HEK293 (cell line): ENCODE data around the gene ACADVL.

Experiments
- ATF2 ChIP-seq: fragments of 450-650 bp; formaldehyde crosslinking; IDR thresholded peaks from 2 replicates; pipeline ENCODE4 v1.5.1; 2016; ENCODE audit warnings: missing biosample characterization, missing genetic modification characterization, low read depth
- CTCF ChIP-seq: fragments of 450-650 bp; formaldehyde crosslinking; IDR thresholded peaks from 2 replicates; pipeline ENCODE4 v1.5.1; 2016; ENCODE audit warnings: missing biosample characterization, missing genetic modification characterization
- GLI4 ChIP-seq: fragments of 450-650 bp; formaldehyde crosslinking; IDR thresholded peaks from 2 replicates; pipeline ENCODE4 v1.5.1; 2016; ENCODE audit warnings: missing biosample characterization, missing genetic modification characterization
- SP7 ChIP-seq: fragments of 450-650 bp; formaldehyde crosslinking; IDR thresholded peaks from 2 replicates; pipeline ENCODE4 v1.5.1; 2016; ENCODE audit warnings: missing biosample characterization, missing genetic modification characterization
- ZBTB49 ChIP-seq: fragments of 450-650 bp; formaldehyde crosslinking; IDR thresholded peaks from 2 replicates; pipeline ENCODE4 v1.5.1; 2016; ENCODE audit warnings: missing biosample characterization, missing genetic modification characterization, low read depth
- ZFP41 ChIP-seq: fragments of 450-650 bp; formaldehyde crosslinking; IDR thresholded peaks from 2 replicates; pipeline ENCODE4 v1.5.1; 2016; ENCODE audit warnings: missing biosample characterization, missing genetic modification characterization, borderline replicate concordance
- ZNF146 ChIP-seq: fragments of 450-650 bp; formaldehyde crosslinking; IDR thresholded peaks from 2 replicates; pipeline ENCODE4 v1.5.1; 2016; ENCODE audit warnings: missing biosample characterization, missing genetic modification characterization
- ZNF354C ChIP-seq: fragments of 450-650 bp; formaldehyde crosslinking; IDR thresholded peaks from 2 replicates; pipeline ENCODE4 v1.5.1; 2016; ENCODE audit warnings: missing biosample characterization, missing genetic modification characterization, low read depth, borderline replicate concordance
- ZNF362 ChIP-seq: fragments of 450-650 bp; formaldehyde crosslinking; IDR thresholded peaks from 2 replicates; pipeline ENCODE4 v1.5.1; 2016; ENCODE audit warnings: missing biosample characterization, missing genetic modification characterization
- ZNF398 ChIP-seq: fragments of 450-650 bp; formaldehyde crosslinking; IDR thresholded peaks from 2 replicates; pipeline ENCODE4 v1.5.1; 2017; ENCODE audit warnings: missing biosample characterization, missing genetic modification characterization
- ZNF580 ChIP-seq: fragments of 450-650 bp; formaldehyde crosslinking; IDR thresholded peaks from 2 replicates; pipeline ENCODE4 v1.5.1; 2016; ENCODE audit warnings: missing biosample characterization, missing genetic modification characterization
- ZNF664 ChIP-seq: fragments of 450-650 bp; formaldehyde crosslinking; IDR thresholded peaks from 2 replicates; pipeline ENCODE4 v1.5.1; 2016; ENCODE audit warnings: missing biosample characterization, missing genetic modification characterization

GRCh38 chr17:7254511-7254910 is 34.8 kb downstream of the ACADVL start:
- no peak for TF ChIP-seq ZNF146 (tag by site-specific recombination)
- TF ChIP-seq ZNF398 (tag by site-specific recombination): no peak
- no peak for TF ChIP-seq CTCF (tag by site-specific recombination)
- TF ChIP-seq ZFP41 (tag by site-specific recombination): no peak
- no peak for TF ChIP-seq ZNF354C (tag by site-specific recombination)
- no peak for TF ChIP-seq ZNF664 (tag by site-specific recombination)
- TF ChIP-seq ZNF362 (tag by site-specific recombination): no peak
- TF ChIP-seq SP7: no peak
- no peak for TF ChIP-seq ATF2
- no peak for TF ChIP-seq ZBTB49
- no peak for TF ChIP-seq GLI4 (tag by site-specific recombination)
- no peak for TF ChIP-seq ZNF580 (tag by site-specific recombination)
